Tracheal epithelial cell (primary cell): Measurements from ENCODE around the gene CDKN2AIPNL. TPM values are rescaled to one million over a fixed set of nuclear protein-coding genes. Genes with fewer than 3 reads are reported as not detected.

Source experiments
- total RNA-seq: library from RNA; depleted of rRNA; stranded (reverse); fragments of >200 nt; gene quantifications from 2 replicates; pipeline ENCODE4 v1.2.1, GENCODE V29; 2014

CDKN2AIPNL gene
- 22.4 and 29.4 TPM in 2 replicates for total RNA-seq

GRCh38 chr5:134411546-134412266 is at the start of gene CDKN2AIPNL:
Gene CDKN2AIPNL (minus strand): TSS chr5:134411881. CDS start chr5:134411854, 27 bp downstream.

GRCh38 chr5:134370871-134371833 is 40.5 kb downstream of the CDKN2AIPNL start, which contains the start of gene UBE2B:
Gene UBE2B (plus strand): TSS chr5:134371569. CDS start chr5:134371596, 27 bp downstream.

Other genes starting within 250 kb of the CDKN2AIPNL start
- 145 and 193 TPM in 2 replicates for gene SKP1, start 234.9 kb downstream of the CDKN2AIPNL start, total RNA-seq
- gene PPP2CA, start 185.8 kb downstream of the CDKN2AIPNL start, total RNA-seq: 54.2 and 55.4 TPM in 2 replicates
- 0.85 and 1.4 TPM in 2 replicates for gene CDKL3, start 44.7 kb downstream of the CDKN2AIPNL start, total RNA-seq
- gene UBE2B, start 40.3 kb downstream of the CDKN2AIPNL start, total RNA-seq: 16.4 and 76.9 TPM in 2 replicates
- gene JADE2, start 113.8 kb upstream of the CDKN2AIPNL start, total RNA-seq: 13.5 and 25.2 TPM in 2 replicates
- gene SAR1B, start 220.9 kb upstream of the CDKN2AIPNL start, total RNA-seq: 38.4 and 77.8 TPM in 2 replicates
- 11.1 and 16.4 TPM in 2 replicates for gene SEC24A, start 236.9 kb upstream of the CDKN2AIPNL start, total RNA-seq